ENCODE results near the gene METTL3.

The METTL3 gene

GRCh38 chr14:21476523-21476924, 34.6 kb downstream of the METTL3 start:
- DNase-seq = peak; percentile 82 to 87

- no peak for DNase-seq
These were observed 35.2 kb downstream of the METTL3 start for GRCh38 chr14:21475767-21476522.

- no peak for DNase-seq
These were observed 43.5 kb downstream of the METTL3 start for GRCh38 chr14:21467616-21468015.

- DNase-seq = peak; percentile 99
These were observed 55.0 kb downstream of the METTL3 start, which contains the start of gene CHD8 for GRCh38 chr14:21455912-21456667. Gene CHD8, minus strand, starts transcription at chr14:21456123. Its CDS starts 24,480 bp downstream, at chr14:21431643.

- DNase-seq = no peak
These were observed 55.6 kb downstream of the METTL3 start for GRCh38 chr14:21455592-21455911.

GRCh38 chr14:21454843-21455544, 56.1 kb downstream of the METTL3 start:
- DNase-seq = no peak

- no peak for DNase-seq
These were observed 61.3 kb downstream of the METTL3 start for GRCh38 chr14:21449899-21450216.
